Smooth muscle cell (in vitro differentiated cells): ENCODE results near the gene UCN3. TPM values are rescaled to one million over a fixed set of nuclear protein-coding genes. Genes with fewer than 3 reads are reported as not detected.

Experiments used
- DNase-seq: peaks from one replicate; lab custom pipeline; 2025; ENCODE audit not compliant: unreplicated experiment; lab: John Stamatoyannopoulos, UW
- H2AFZ ChIP-seq: fragments of 200-600 bp; sonication (generic); 2 replicates; pipeline ENCODE4 v1.6.0; 2016; ENCODE audit warnings: antibody characterized with exemption, low read depth, mild to moderate bottlenecking
- H3F3A ChIP-seq: fragments of 200-600 bp; sonication (generic); 2 replicates; pipeline ENCODE4 v1.6.0; 2017; ENCODE audit warnings: antibody characterized with exemption, low read depth
- H3K27ac ChIP-seq: fragments of 200-600 bp; sonication (generic); 2 replicates; pipeline ENCODE4 v1.5.1; 2016; ENCODE audit warnings: low read depth, mild to moderate bottlenecking
- H3K27me3 ChIP-seq: fragments of 200-600 bp; sonication (generic); 2 replicates; pipeline ENCODE4 v1.6.1; 2016; ENCODE audit warnings: low read depth, mild to moderate bottlenecking
- H3K36me3 ChIP-seq: fragments of 200-600 bp; sonication (generic); 2 replicates; pipeline ENCODE4 v1.5.1; 2016; ENCODE audit warnings: low read depth
- H3K4me1 ChIP-seq: fragments of 200-600 bp; sonication (generic); 2 replicates; pipeline ENCODE4 v1.5.1; 2016; ENCODE audit warnings: low read depth
- H3K4me2 ChIP-seq: fragments of 200-600 bp; sonication (generic); 2 replicates; pipeline ENCODE4 v1.6.0; 2016; ENCODE audit warnings: mild to moderate bottlenecking
- H3K4me3 ChIP-seq: fragments of 200-600 bp; sonication (generic); 2 replicates; pipeline ENCODE4 v1.5.1; 2016; ENCODE audit warnings: mild to moderate bottlenecking
- H3K79me2 ChIP-seq: fragments of 200-600 bp; sonication (generic); 2 replicates; pipeline ENCODE4 v1.6.0; 2016; ENCODE audit warnings: low read depth, mild to moderate bottlenecking
- H3K9ac ChIP-seq: fragments of 200-600 bp; sonication (generic); 2 replicates; pipeline ENCODE4 v1.6.0; 2016; ENCODE audit warnings: low read depth
- H3K9me3 ChIP-seq: fragments of 200-600 bp; sonication (generic); replicated peaks from 2 replicates; pipeline ENCODE4 v1.5.1; 2016; ENCODE audit warnings: low read depth
- H4K20me1 ChIP-seq: fragments of 200-600 bp; sonication (generic); 2 replicates; pipeline ENCODE4 v1.6.0; 2016; ENCODE audit warnings: low read depth
- CTCF ChIP-seq: fragments of 200-600 bp; sonication (generic); IDR thresholded peaks from 2 replicates; pipeline ENCODE4 v1.5.1; 2017; ENCODE audit warnings: borderline replicate concordance, mild to moderate bottlenecking, antibody characterized with exemption; ENCODE audit not compliant: insufficient read depth, poor library complexity, severe bottlenecking
- WGBS: methylation state at CpG from one replicate; pipeline ENCODE4 v1.1.7; 2016; ENCODE audit warnings: low lambda C conversion rate; 5-methylcytosine and 5-hydroxymethylcytosine counted together
- polyA plus RNA-seq: library from polyadenylated mRNA; unstranded; fragments of >200 nt; fragmentation: Nextera tagmentation; extraction: Ambion mirVana; gene quantifications from 2 replicates; pipeline ENCODE4 v1.2.1, GENCODE V29; 2016
- total RNA-seq: library from RNA; depleted of rRNA; stranded (reverse); fragments of >200 nt; gene quantifications from 2 replicates; pipeline ENCODE4 v1.2.3, GENCODE V29; 2014

UCN3 gene
- total and polyA plus RNA-seq, 2 experiments from 2014 or later, result not detected

- Histone ChIP-seq H3K4me1 (no peaks in the 10 kb centered on the region), H3K9ac (no peak overlapping the region), H2AFZ (no peak overlapping the region), H3K27me3 (no peaks in the 10 kb centered on the region), H3K9me3 (no peaks in the 10 kb centered on the region), H3K79me2 (no peaks in the 10 kb centered on the region), H3F3A (no peaks in the 10 kb centered on the region), H3K4me2 (no peak overlapping the region), H3K27ac (no peak overlapping the region), H4K20me1 (no peaks in the 10 kb centered on the region), H3K36me3 (no peaks in the 10 kb centered on the region), H3K4me3 (no peak overlapping the region)
- DNase-seq, result no peak
- TF ChIP-seq CTCF, result no peak
Measured at GRCh38 chr10:5344746-5345145, 20.0 kb upstream of the UCN3 start.

GRCh38 chr10:5346881-5347280, 17.9 kb upstream of the UCN3 start:
- H3K36me3 ChIP-seq, result no peaks in the 10 kb centered on the region
- no peaks in the 10 kb centered on the region for H3K9me3 ChIP-seq
- H2AFZ ChIP-seq, result no peak overlapping the region
- no peaks in the 10 kb centered on the region for H3K79me2 ChIP-seq
- no peak for TF ChIP-seq CTCF
- H3F3A ChIP-seq, result no peaks in the 10 kb centered on the region
- no peaks in the 10 kb centered on the region for H3K27me3 ChIP-seq
- H3K9ac ChIP-seq, result no peak overlapping the region
- H3K4me3 ChIP-seq, result no peak overlapping the region
- no peak overlapping the region for H3K4me2 ChIP-seq
- no peak overlapping the region for H3K27ac ChIP-seq
- H4K20me1 ChIP-seq, result no peaks in the 10 kb centered on the region
- 71% methylated on average over 4 of the region's 4 CpGs for WGBS
- no peaks in the 10 kb centered on the region for H3K4me1 ChIP-seq
- DNase-seq, result no peak

- no peak overlapping the region for H3K9ac ChIP-seq
- no peaks in the 10 kb centered on the region for H3K9me3 ChIP-seq
- no peaks in the 10 kb centered on the region for H3K36me3 ChIP-seq
- TF ChIP-seq CTCF, result no peak
- no peak overlapping the region for H3K4me3 ChIP-seq
- H3K4me1 ChIP-seq, result no peaks in the 10 kb centered on the region
- no peaks in the 10 kb centered on the region for H3K27me3 ChIP-seq
- no peak overlapping the region for H3K4me2 ChIP-seq
- no peaks in the 10 kb centered on the region for H4K20me1 ChIP-seq
- no peak overlapping the region for H3K27ac ChIP-seq
- H3F3A ChIP-seq, result no peaks in the 10 kb centered on the region
- H3K79me2 ChIP-seq, result no peaks in the 10 kb centered on the region
- no peak for DNase-seq
- WGBS, result 92% methylated on average over 2 of the region's 2 CpGs
- no peak overlapping the region for H2AFZ ChIP-seq
Measured at GRCh38 chr10:5349362-5349761, 15.4 kb upstream of the UCN3 start.

GRCh38 chr10:5354068-5354467, 10.7 kb upstream of the UCN3 start:
- 62% methylated on average over 3 of the region's 3 CpGs for WGBS
- Histone ChIP-seq H3K9ac (no peak overlapping the region), H3F3A (no peaks in the 10 kb centered on the region), H3K4me3 (no peak overlapping the region), H3K36me3 (no peaks in the 10 kb centered on the region), H2AFZ (no peak overlapping the region), H3K4me2 (no peak overlapping the region), H3K9me3 (no peaks in the 10 kb centered on the region), H3K4me1 (no peaks in the 10 kb centered on the region), H3K79me2 (no peaks in the 10 kb centered on the region), H4K20me1 (no peaks in the 10 kb centered on the region), H3K27ac (no peak overlapping the region), H3K27me3 (no peaks in the 10 kb centered on the region)
- no peak for DNase-seq
- no peak for TF ChIP-seq CTCF
